Spinal cord (tissue), 10 donors: ENCODE results near the gene HIBCH. TPM values are rescaled to one million over a fixed set of nuclear protein-coding genes. Genes with fewer than 3 reads are reported as not detected.

Source experiments
- DNase-seq, 6 donors: peaks; one replicate each; pipeline versions ENCODE4 v3.0.0 to v3.0.0-alpha.2; 2013 to 2015; ENCODE audit warnings: low spot score in 6 of 6, low read depth in 4 of 6
- H3K27ac ChIP-seq: one replicate; pipeline ENCODE4 v1.5.1; 2013; ENCODE audit warnings: low read depth, low read length, control low read depth
- H3K27me3 ChIP-seq: one replicate; pipeline ENCODE4 v1.6.1; 2013; ENCODE audit warnings: low read length; ENCODE audit not compliant: control insufficient read depth, insufficient read depth
- H3K36me3 ChIP-seq: one replicate; pipeline ENCODE4 v1.6.1; 2013; ENCODE audit warnings: low read length; ENCODE audit not compliant: control insufficient read depth, insufficient read depth
- H3K4me1 ChIP-seq: one replicate; pipeline ENCODE4 v1.6.1; 2013; ENCODE audit warnings: low read length; ENCODE audit not compliant: control insufficient read depth, insufficient read depth
- H3K4me3 ChIP-seq: one replicate; pipeline ENCODE4 v1.5.1; 2013; ENCODE audit warnings: low read depth, low read length, control low read depth
- H3K9me3 ChIP-seq: one replicate; pipeline ENCODE4 v1.6.1; 2013; ENCODE audit warnings: low read length; ENCODE audit not compliant: control insufficient read depth, insufficient read depth
- WGBS: methylation state at CpG from one replicate; pipeline ENCODE4 v1.1.5; 2013; ENCODE audit warnings: missing lambda C conversion rate; ENCODE audit not compliant: insufficient coverage; 5-methylcytosine and 5-hydroxymethylcytosine counted together
- polyA plus RNA-seq, 2 donors: library from polyadenylated mRNA; unstranded; fragments of 120-200 nt; gene quantifications; one replicate each; pipeline ENCODE4 v1.2.1, GENCODE V29; 2013; ENCODE audit not compliant: insufficient read length in 2 of 2
- total RNA-seq, 2 donors: library from RNA; depleted of rRNA in 1 of 2; stranded (reverse); fragments of 120-200 nt in 1 of 2; fragments of >200 nt in 1 of 2; gene quantifications; one replicate each; pipeline versions ENCODE4 v1.2.3 to v1.2.4, GENCODE V29; 2013 to 2014
- donor health status: healthy.

HIBCH gene
- total and polyA plus RNA-seq, 4 donors, result 39.5 to 56.0 (median 48.8) TPM

- no peak for DNase-seq
- no peak overlapping the region for H3K4me3 ChIP-seq
- no peaks in the 10 kb centered on the region for H3K9me3 ChIP-seq
- H3K36me3 ChIP-seq, result peaks cover 10% of the 10 kb centered on the region
- H3K4me1 ChIP-seq, result peaks cover 14% of the 10 kb centered on the region
- no peaks in the 10 kb centered on the region for H3K27me3 ChIP-seq
- 83% methylated on average over 2 of the region's 5 CpGs for WGBS
- H3K27ac ChIP-seq, result no peak overlapping the region
Observed at GRCh38 chr2:190219186-190219585, 100.4 kb downstream of the HIBCH start.

GRCh38 chr2:190217616-190218015 lies 102.0 kb downstream of the HIBCH start:
- peak in 3 of 6 donors; percentile 29 to 46 (median 40) for DNase-seq
- Histone ChIP-seq H3K27me3 (no peaks in the 10 kb centered on the region), H3K36me3 (peaks cover 3% of the 10 kb centered on the region), H3K4me3 (no peak overlapping the region), H3K9me3 (no peaks in the 10 kb centered on the region), H3K27ac (no peak overlapping the region), H3K4me1 (peaks cover 18% of the 10 kb centered on the region)
- no CpG with 5 or more reads among the region's 7 CpGs for WGBS

- WGBS, result 23% methylated on average over 3 of the region's 3 CpGs
- Histone ChIP-seq H3K36me3 (peaks cover 3% of the 10 kb centered on the region), H3K27me3 (no peaks in the 10 kb centered on the region), H3K4me1 (peaks cover 18% of the 10 kb centered on the region), H3K4me3 (no peak overlapping the region), H3K27ac (peak overlapping the region; percentile 11), H3K9me3 (no peaks in the 10 kb centered on the region)
- peak in 3 of 6 donors; percentile 44 to 51 (median 45) for DNase-seq
Observed at GRCh38 chr2:190216829-190217228, 102.8 kb downstream of the HIBCH start.

GRCh38 chr2:190215620-190216019 lies 104.0 kb downstream of the HIBCH start:
- DNase-seq, result no peak
- no peaks in the 10 kb centered on the region for H3K9me3 ChIP-seq
- peaks cover 3% of the 10 kb centered on the region for H3K36me3 ChIP-seq
- 26% methylated on average over 3 of the region's 3 CpGs for WGBS
- no peaks in the 10 kb centered on the region for H3K27me3 ChIP-seq
- H3K27ac ChIP-seq, result no peak overlapping the region
- H3K4me3 ChIP-seq, result no peak overlapping the region
- peaks cover 18% of the 10 kb centered on the region for H3K4me1 ChIP-seq

- Histone ChIP-seq H3K4me3 (no peak overlapping the region), H3K36me3 (peaks cover 3% of the 10 kb centered on the region), H3K27me3 (no peaks in the 10 kb centered on the region), H3K4me1 (peaks cover 18% of the 10 kb centered on the region), H3K27ac (no peak overlapping the region), H3K9me3 (no peaks in the 10 kb centered on the region)
- WGBS, result 83% methylated on average over 1 of the region's 7 CpGs
- peak in 2 of 6 donors; percentile 8 to 13 for DNase-seq
Observed at GRCh38 chr2:190214426-190215194, 105.0 kb downstream of the HIBCH start.

GRCh38 chr2:190213441-190214335 lies 105.9 kb downstream of the HIBCH start:
- DNase-seq, result peak in 2 of 6 donors; percentile 27 to 37
- Histone ChIP-seq H3K4me3 (no peak overlapping the region), H3K9me3 (no peaks in the 10 kb centered on the region), H3K27ac (no peak overlapping the region), H3K4me1 (peaks cover 18% of the 10 kb centered on the region), H3K27me3 (no peaks in the 10 kb centered on the region), H3K36me3 (peaks cover 3% of the 10 kb centered on the region)
- 59% methylated on average over 19 of the region's 19 CpGs for WGBS

GRCh38 chr2:190210471-190210870 lies 109.2 kb downstream of the HIBCH start:
- no peaks in the 10 kb centered on the region for H3K9me3 ChIP-seq
- 98% methylated on average over 2 of the region's 2 CpGs for WGBS
- no peak for DNase-seq
- H3K27ac ChIP-seq, result no peak overlapping the region
- no peaks in the 10 kb centered on the region for H3K36me3 ChIP-seq
- no peak overlapping the region for H3K4me3 ChIP-seq
- H3K4me1 ChIP-seq, result peaks cover 5% of the 10 kb centered on the region
- H3K27me3 ChIP-seq, result no peaks in the 10 kb centered on the region

GRCh38 chr2:190209559-190209958 lies 110.1 kb downstream of the HIBCH start:
- no peak for DNase-seq
- Histone ChIP-seq H3K4me1 (peaks cover 5% of the 10 kb centered on the region), H3K4me3 (no peak overlapping the region), H3K27ac (no peak overlapping the region), H3K9me3 (no peaks in the 10 kb centered on the region), H3K27me3 (no peaks in the 10 kb centered on the region), H3K36me3 (no peaks in the 10 kb centered on the region)
- WGBS, result 98% methylated on average over 4 of the region's 5 CpGs

- Histone ChIP-seq H3K36me3 (no peaks in the 10 kb centered on the region), H3K9me3 (no peaks in the 10 kb centered on the region), H3K27me3 (no peaks in the 10 kb centered on the region), H3K27ac (no peak overlapping the region), H3K4me1 (no peaks in the 10 kb centered on the region), H3K4me3 (no peak overlapping the region)
- DNase-seq, result no peak
- WGBS, result 67% methylated on average over 1 of the region's 2 CpGs
Observed at GRCh38 chr2:190207930-190208329, 111.7 kb downstream of the HIBCH start.
